ENCODE results near the gene TCF7L1.
A peak's percentile ranks its signal among the peaks of the same experiment; 100 is the strongest.

Gene TCF7L1

GRCh38 chr2:85355521-85355920 lies 222.3 kb downstream of the TCF7L1 start:
- TF ChIP-seq CTCF (IDR thresholded peaks at IDR 0.05; ENCODE audit: unreplicated experiment in 3 of 3), result no peak
- Mint-ChIP-seq H3K4me3 (peak overlapping the region; percentile 97 to 99 (median 98)), H3K9me3 (no peaks in the 10 kb centered on the region), H3K27me3 (ENCODE audit: low read depth) (no peaks in the 10 kb centered on the region), H3K4me1 (peaks cover 34% of the 10 kb centered on the region), H3K36me3 (ENCODE audit: low read depth) (peaks cover 20% of the 10 kb centered on the region), H3K27ac (peak overlapping the region in 2 of 3 experiments; percentile 80 to 93)

GRCh38 chr2:85356186-85356585 lies 223.0 kb downstream of the TCF7L1 start:
- peaks cover 34% of the 10 kb centered on the region for H3K4me1 Mint-ChIP-seq
- H3K9me3 Mint-ChIP-seq, result no peaks in the 10 kb centered on the region
- no peaks in the 10 kb centered on the region for H3K27me3 Mint-ChIP-seq (ENCODE audit: low read depth)
- peak overlapping the region; percentile 97 to 99 (median 98) for H3K4me3 Mint-ChIP-seq
- H3K27ac Mint-ChIP-seq, result no peak overlapping the region
- H3K36me3 Mint-ChIP-seq (ENCODE audit: low read depth), result peaks cover 17% of the 10 kb centered on the region
- TF ChIP-seq CTCF (IDR thresholded peaks at IDR 0.05; ENCODE audit: unreplicated experiment in 3 of 3), result no peak

GRCh38 chr2:85357736-85358135 lies 224.5 kb downstream of the TCF7L1 start:
- Mint-ChIP-seq H3K36me3 (ENCODE audit: low read depth) (peaks cover 28% of the 10 kb centered on the region), H3K27me3 (ENCODE audit: low read depth) (no peaks in the 10 kb centered on the region), H3K9me3 (no peaks in the 10 kb centered on the region), H3K4me3 (peak overlapping the region; percentile 28 to 58 (median 49)), H3K27ac (no peak overlapping the region), H3K4me1 (peaks cover 33% of the 10 kb centered on the region)
- TF ChIP-seq CTCF (IDR thresholded peaks at IDR 0.05; ENCODE audit: unreplicated experiment in 3 of 3), result no peak

All from nephron (organoid).